ENCODE data around the gene CPEB1.
"Not testable (repeated sequence)": the region's sequence is repeated elsewhere in the genome, so short reads cannot be mapped to it uniquely, and the experiment has no call there.

The CPEB1 gene

GRCh38 chr15:82533801-82534200, 113.4 kb downstream of the CPEB1 start:
- H3K4me3 ChIP-seq (ENCODE audit: low read depth, low read length) = no peak overlapping the region
- DNase-seq (ENCODE audit: low read depth, low spot score) = no peak
- in situ Hi-C loops (cut with HindIII; ENCODE audit: low sequenced_read_pairs) = loop anchor here (25.0 kb wide), 1 partner anchor 478 kb away; the partner anchor contains the start of gene C15orf40
- TF ChIP-seq CTCF (IDR thresholded peaks at IDR 0.05; ENCODE audit: low read depth, low read length) = no peak

- no peak for DNase-seq (ENCODE audit: low read depth, low spot score)
- in situ Hi-C loops (cut with HindIII; ENCODE audit: low sequenced_read_pairs) = loop anchor here (25.0 kb wide), 1 partner anchor 479 kb away; the partner anchor contains the start of gene C15orf40
- no peak for TF ChIP-seq CTCF (IDR thresholded peaks at IDR 0.05; ENCODE audit: low read depth, low read length)
- H3K4me3 ChIP-seq (ENCODE audit: low read depth, low read length) = no peak overlapping the region
Measured at GRCh38 chr15:82532991-82533481, 114.1 kb downstream of the CPEB1 start.

GRCh38 chr15:82532383-82532990, 114.7 kb downstream of the CPEB1 start:
- DNase-seq (ENCODE audit: low read depth, low spot score) = no peak
- H3K4me3 ChIP-seq (ENCODE audit: low read depth, low read length) = no peak overlapping the region
- in situ Hi-C loops (cut with HindIII; ENCODE audit: low sequenced_read_pairs) = loop anchor here (25.0 kb wide), 1 partner anchor 480 kb away; the partner anchor contains the start of gene C15orf40
- TF ChIP-seq CTCF (IDR thresholded peaks at IDR 0.05; ENCODE audit: low read depth, low read length) = no peak

- no peak for TF ChIP-seq CTCF (IDR thresholded peaks at IDR 0.05; ENCODE audit: low read depth, low read length)
- DNase-seq (ENCODE audit: low read depth, low spot score) = no peak
- in situ Hi-C loops (cut with HindIII; ENCODE audit: low sequenced_read_pairs) = loop anchor here (25.0 kb wide), 1 partner anchor 481 kb away; the partner anchor contains the start of gene C15orf40
- H3K4me3 ChIP-seq (ENCODE audit: low read depth, low read length) = no peak overlapping the region
Measured at GRCh38 chr15:82531496-82532382, 115.4 kb downstream of the CPEB1 start.

DNA sequence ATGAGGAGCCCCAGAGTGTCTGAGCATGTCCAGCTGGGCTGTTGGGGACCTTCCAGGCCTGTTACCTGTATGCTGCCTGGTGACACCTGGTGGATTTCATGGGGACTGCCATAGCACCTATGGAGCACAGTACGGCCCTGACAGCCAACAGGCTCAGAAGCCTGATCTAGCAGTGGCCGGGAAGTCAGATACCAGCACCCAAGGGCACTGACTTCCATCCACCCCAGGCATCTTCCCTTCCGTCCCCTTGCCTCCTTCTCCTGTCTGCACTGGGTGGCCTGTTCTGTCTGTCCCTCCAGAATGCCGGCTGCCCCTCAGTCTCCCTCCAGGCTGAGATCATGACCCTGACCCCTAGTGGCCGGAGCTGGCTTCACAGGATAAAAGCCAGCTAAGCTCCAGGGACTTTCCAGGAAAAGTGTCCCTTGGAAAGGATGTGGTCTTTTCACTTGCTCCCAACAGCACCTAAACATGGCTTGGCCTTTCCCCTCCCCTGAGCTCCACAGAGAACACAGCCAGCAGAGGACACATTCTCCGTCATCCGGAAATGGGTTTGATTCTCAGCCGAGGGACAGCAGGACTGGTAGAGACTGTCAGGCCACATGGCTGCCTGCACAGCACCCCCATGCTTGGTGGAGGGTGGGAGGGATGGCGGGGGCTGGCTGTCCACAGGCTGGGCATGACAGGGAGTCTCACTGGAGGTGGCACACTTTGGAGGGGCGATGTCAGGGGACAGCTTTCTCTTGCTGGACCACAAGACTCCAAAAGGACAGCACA, 116.4 kb downstream of the CPEB1 start:
- H3K4me3 ChIP-seq (ENCODE audit: low read depth, low read length) = no peak overlapping the region
- peak; percentile 76 for TF ChIP-seq CTCF (IDR thresholded peaks at IDR 0.05; ENCODE audit: low read depth, low read length)
- in situ Hi-C loops (cut with HindIII; ENCODE audit: low sequenced_read_pairs) = loop anchor here (25.0 kb wide), 1 partner anchor 482 kb away; the partner anchor contains the start of gene C15orf40
- peak; percentile 62 for DNase-seq (ENCODE audit: low read depth, low spot score)

DNA sequence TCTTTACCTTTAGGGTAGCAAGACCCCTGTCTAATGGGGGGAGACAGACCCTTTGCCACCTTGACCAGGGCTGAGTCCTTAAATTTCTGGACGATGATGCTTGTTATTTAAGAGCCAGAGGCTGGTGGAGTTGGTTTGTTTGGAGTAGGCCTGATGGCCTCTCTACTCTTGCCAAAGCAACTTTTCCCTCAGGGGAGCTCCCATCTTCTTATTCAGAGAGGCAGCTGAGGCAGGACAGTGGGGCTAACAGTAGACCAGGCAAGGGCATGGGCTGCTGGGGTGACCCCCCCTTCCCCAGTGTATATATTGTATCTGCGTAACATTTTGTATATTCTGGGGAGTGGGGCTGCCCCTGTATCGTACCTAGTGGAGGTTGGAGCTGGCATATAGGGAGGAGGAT, 117.2 kb downstream of the CPEB1 start:
- in situ Hi-C loops (cut with HindIII; ENCODE audit: low sequenced_read_pairs) = loop anchor here (25.0 kb wide), 1 partner anchor 482 kb away; the partner anchor contains the start of gene C15orf40
- TF ChIP-seq CTCF (IDR thresholded peaks at IDR 0.05; ENCODE audit: low read depth, low read length) = no peak
- no peak for DNase-seq (ENCODE audit: low read depth, low spot score)
- H3K4me3 ChIP-seq (ENCODE audit: low read depth, low read length) = no peak overlapping the region

DNA sequence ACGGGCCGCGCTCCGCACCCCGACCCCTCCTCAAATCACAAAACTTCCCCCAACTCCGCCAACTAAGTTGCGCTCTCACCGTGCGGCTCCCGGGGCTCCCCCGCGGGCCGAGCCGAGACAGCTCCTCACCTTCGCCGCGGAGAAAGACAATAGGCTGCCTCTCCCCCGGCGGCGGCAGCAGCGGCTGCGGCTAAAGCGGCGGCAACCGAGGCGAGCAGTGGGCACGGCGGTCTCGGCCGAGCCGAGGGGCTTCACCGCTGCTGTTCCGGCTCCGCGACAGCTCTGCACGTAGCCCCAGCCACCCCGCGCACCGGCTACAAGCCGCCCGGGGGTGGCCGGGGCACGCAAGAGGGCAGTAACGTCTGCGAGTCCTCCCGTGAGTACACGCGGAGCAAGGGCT, 133.6 kb downstream of the CPEB1 start:
- DNase-seq (ENCODE audit: low read depth, low spot score); in situ Hi-C loops (cut with HindIII; ENCODE audit: low sequenced_read_pairs); H3K4me3 ChIP-seq (ENCODE audit: low read depth, low read length): not testable (repeated sequence)

DNA sequence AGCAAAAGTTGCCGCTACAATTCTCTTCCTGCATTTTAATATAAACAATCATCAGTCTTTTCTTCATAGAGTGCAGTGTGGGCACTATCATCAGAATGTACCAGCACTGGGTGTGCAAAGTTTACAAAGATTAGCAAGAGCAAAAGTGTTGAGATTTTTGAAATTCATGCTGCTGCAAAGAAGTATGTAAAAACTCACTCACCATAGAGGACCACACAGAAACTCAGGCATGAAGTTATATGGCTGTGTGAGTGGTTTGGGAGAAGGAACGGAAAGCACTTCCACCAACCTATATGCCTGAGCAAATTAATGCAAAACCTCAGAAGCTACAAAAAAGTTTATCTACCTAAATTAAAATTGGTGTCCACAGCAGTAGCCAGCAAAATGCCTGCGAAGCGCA, 139.5 kb downstream of the CPEB1 start:
- DNase-seq (ENCODE audit: low read depth, low spot score); H3K4me3 ChIP-seq (ENCODE audit: low read depth, low read length); in situ Hi-C loops (cut with HindIII; ENCODE audit: low sequenced_read_pairs): not testable (repeated sequence)

DNA sequence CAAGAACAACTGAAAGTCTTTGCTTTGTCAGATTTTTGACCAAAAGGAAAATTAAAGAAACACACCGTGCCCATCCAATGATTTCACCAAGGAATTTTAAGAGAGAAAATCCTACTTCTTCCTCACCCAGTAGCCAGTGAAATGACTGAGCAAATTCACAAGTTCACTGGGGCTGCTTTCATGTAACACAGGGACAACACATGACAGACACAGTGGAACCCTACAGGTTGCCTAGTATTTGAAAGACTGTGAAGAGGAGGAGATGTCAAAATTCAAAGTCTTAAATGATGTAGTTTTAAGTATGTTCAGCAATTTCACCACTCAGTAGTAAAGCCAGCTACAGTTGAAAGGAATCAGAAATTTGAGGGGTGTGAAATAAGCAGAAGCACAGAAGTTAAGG, 140.1 kb downstream of the CPEB1 start:
- in situ Hi-C loops (cut with HindIII; ENCODE audit: low sequenced_read_pairs); H3K4me3 ChIP-seq (ENCODE audit: low read depth, low read length); DNase-seq (ENCODE audit: low read depth, low spot score): not testable (repeated sequence)
